Measurements from ENCODE around the gene PCDHGC3.

DNA sequence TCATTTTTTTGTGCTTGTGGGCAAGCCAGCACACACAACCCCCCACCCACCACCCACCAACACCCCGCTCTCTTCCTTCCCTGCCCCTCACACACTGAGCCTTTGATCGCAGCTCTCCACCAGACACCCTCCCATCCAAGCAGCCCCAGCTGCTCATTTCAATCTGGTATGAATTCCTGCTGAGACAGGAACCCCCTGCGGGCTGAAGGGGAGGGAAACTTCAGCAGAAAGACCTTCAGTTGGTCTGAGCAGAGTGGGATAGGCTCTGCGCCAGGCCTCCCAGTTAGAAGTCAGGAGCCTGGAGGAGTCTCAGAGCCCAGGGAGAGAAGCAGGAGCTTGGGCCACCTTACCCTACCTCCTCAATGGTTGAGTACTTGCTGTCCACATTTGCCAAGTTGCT, 20.3 kb downstream of the PCDHGC3 start:
- TF ChIP-seq EZH2 (optimal IDR thresholded peaks at IDR 0.05; ENCODE audit: low read depth, low read length), result no peak
- TF ChIP-seq, protein P1, sequence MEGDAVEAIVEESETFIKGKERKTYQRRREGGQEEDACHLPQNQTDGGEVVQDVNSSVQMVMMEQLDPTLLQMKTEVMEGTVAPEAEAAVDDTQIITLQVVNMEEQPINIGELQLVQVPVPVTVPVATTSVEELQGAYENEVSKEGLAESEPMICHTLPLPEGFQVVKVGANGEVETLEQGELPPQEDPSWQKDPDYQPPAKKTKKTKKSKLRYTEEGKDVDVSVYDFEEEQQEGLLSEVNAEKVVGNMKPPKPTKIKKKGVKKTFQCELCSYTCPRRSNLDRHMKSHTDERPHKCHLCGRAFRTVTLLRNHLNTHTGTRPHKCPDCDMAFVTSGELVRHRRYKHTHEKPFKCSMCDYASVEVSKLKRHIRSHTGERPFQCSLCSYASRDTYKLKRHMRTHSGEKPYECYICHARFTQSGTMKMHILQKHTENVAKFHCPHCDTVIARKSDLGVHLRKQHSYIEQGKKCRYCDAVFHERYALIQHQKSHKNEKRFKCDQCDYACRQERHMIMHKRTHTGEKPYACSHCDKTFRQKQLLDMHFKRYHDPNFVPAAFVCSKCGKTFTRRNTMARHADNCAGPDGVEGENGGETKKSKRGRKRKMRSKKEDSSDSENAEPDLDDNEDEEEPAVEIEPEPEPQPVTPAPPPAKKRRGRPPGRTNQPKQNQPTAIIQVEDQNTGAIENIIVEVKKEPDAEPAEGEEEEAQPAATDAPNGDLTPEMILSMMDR (IDR thresholded peaks at IDR 0.05; ENCODE audit: low read length), result no peak

Measured in MM.1S (cell line).